Keratinocyte (primary cell): Measurements from ENCODE around the gene RNF123.

Source experiments
- CTCF ChIP-seq, 3 experiments: IDR thresholded peaks in 1 of 3; conservative IDR thresholded peaks in 1 of 3; optimal IDR thresholded peaks in 1 of 3; 2 replicates in 2 of 3; 3 replicates in 1 of 3; pipeline versions ENCODE3 to v1.5.1; 2011; ENCODE audit warnings: low read length in 3 of 3, mild to moderate bottlenecking in 3 of 3, moderate library complexity in 2 of 3, control low read depth in 1 of 3, inconsistent platforms in 1 of 3; ENCODE audit not compliant: insufficient read depth in 2 of 3; ENCODE audit errors: extremely low read depth in 1 of 3
- EZH2 ChIP-seq: IDR thresholded peaks from one replicate; pipeline ENCODE4 v1.6.1; 2012; ENCODE audit warnings: inconsistent platforms, mild to moderate bottlenecking, low read length, moderate library complexity

GRCh38 chr3:49642708-49643145, 46.6 kb upstream of the RNF123 start:
- TF ChIP-seq CTCF (optimal IDR thresholded peaks at IDR 0.05 in 1 of 3, IDR thresholded peaks at IDR 0.05 in 1 of 3, conservative IDR thresholded peaks at IDR 0.05 in 1 of 3; ENCODE audit: extremely low read depth in 1 of 3, insufficient read depth in 2 of 3, low read length in 3 of 3) (no peak), EZH2 (no peak)
